Breast epithelium (tissue), 3 donors: ENCODE results near the gene ZNF579.

Experiments
- POLR2A ChIP-seq: fragments of 450-650 bp; IDR thresholded peaks from one replicate; pipeline ENCODE4 v1.6.1; 2016; ENCODE audit warnings: antibody characterized with exemption, mild to moderate bottlenecking, moderate library complexity
- TF ChIP-seq, protein P1 (sequence below), 3 donors: fragments of 450-650 bp; IDR thresholded peaks; one replicate each; pipeline ENCODE4 v1.5.1; 2016 to 2017; ENCODE audit warnings: antibody characterized with exemption in 3 of 3, mild to moderate bottlenecking in 3 of 3, moderate library complexity in 3 of 3

DNA sequence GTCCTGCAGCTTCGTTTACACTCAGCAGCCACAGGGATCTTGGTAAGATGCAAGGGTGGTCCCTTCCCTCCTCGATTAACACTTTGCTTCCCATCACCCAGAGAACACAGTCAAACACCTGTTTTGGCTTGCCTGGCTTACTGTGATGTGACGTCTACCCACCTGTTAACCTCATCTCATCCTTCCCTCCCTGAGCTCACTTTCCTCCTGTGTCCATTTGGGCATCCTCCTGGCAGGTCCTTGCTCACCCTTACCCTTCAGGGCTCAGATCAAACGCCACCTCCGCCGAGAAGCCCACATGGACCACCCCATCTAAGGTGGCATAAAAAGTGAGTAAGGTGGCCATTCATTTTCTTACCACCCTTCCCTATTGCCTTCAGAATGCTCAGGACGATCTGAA, 9.5 kb upstream of the ZNF579 start:
- TF ChIP-seq, protein P1, sequence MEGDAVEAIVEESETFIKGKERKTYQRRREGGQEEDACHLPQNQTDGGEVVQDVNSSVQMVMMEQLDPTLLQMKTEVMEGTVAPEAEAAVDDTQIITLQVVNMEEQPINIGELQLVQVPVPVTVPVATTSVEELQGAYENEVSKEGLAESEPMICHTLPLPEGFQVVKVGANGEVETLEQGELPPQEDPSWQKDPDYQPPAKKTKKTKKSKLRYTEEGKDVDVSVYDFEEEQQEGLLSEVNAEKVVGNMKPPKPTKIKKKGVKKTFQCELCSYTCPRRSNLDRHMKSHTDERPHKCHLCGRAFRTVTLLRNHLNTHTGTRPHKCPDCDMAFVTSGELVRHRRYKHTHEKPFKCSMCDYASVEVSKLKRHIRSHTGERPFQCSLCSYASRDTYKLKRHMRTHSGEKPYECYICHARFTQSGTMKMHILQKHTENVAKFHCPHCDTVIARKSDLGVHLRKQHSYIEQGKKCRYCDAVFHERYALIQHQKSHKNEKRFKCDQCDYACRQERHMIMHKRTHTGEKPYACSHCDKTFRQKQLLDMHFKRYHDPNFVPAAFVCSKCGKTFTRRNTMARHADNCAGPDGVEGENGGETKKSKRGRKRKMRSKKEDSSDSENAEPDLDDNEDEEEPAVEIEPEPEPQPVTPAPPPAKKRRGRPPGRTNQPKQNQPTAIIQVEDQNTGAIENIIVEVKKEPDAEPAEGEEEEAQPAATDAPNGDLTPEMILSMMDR (IDR thresholded peaks at IDR 0.05): no peak
- TF ChIP-seq POLR2A: no peak
